ENCODE measurements around the gene AQP12A.

DNA sequence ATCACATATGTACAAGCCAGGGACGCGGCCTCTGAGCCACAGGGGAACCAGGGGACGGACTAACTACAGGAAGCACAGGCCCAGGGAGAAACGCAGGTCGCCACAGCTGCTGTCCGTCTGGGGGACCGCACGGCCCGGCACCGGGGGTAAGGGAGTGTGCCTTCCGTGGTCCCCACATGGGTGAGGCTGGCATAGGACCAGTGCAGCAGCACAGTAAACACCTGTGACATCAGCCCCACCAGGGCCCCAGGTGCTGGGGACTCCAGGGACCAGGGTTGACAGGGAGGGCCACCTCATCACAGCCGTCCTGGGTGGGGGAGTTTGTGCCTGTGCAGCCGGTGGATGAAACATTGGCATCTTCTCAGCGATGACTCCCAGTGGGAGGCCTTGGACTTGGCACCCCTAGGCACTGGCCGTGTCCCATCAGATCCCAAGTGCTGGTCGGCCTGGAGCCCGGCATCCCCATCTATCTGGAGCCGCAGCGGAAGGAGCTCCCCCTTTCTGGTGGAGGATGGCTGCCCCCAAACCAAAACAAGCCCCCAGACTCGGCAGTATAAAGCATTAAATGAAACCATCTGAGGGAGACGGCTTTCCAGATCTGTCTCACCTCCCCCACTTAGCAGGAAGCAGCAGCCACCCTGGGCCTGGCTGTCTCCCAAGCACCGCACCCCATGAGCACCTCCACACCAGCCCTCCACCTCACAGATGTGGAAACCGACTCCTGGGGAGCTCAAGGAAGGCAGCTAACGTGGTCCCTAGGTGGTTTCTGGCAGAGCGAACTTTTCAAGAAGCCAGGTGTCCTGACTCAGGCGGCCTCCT, 22.5 kb downstream of the AQP12A start:
- TF ChIP-seq, protein P1, sequence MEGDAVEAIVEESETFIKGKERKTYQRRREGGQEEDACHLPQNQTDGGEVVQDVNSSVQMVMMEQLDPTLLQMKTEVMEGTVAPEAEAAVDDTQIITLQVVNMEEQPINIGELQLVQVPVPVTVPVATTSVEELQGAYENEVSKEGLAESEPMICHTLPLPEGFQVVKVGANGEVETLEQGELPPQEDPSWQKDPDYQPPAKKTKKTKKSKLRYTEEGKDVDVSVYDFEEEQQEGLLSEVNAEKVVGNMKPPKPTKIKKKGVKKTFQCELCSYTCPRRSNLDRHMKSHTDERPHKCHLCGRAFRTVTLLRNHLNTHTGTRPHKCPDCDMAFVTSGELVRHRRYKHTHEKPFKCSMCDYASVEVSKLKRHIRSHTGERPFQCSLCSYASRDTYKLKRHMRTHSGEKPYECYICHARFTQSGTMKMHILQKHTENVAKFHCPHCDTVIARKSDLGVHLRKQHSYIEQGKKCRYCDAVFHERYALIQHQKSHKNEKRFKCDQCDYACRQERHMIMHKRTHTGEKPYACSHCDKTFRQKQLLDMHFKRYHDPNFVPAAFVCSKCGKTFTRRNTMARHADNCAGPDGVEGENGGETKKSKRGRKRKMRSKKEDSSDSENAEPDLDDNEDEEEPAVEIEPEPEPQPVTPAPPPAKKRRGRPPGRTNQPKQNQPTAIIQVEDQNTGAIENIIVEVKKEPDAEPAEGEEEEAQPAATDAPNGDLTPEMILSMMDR (conservative IDR thresholded peaks at IDR 0.05 in 1 of 2, IDR thresholded peaks at IDR 0.05 in 1 of 2; ENCODE audit: low read depth in 1 of 2, low read length in 2 of 2), result no peak
- TF ChIP-seq EZH2 (IDR thresholded peaks at IDR 0.05; ENCODE audit: low read length, missing control alignments), result no peak
